ENCODE results near the gene ARHGEF26. TPM values are rescaled to one million over a fixed set of nuclear protein-coding genes. Genes with fewer than 3 reads are reported as not detected.
"Not testable (repeated sequence)": the region's sequence is repeated elsewhere in the genome, so short reads cannot be mapped to it uniquely, and the experiment has no call there.

The ARHGEF26 gene
- total RNA-seq, 1 donor from 2014 or later = not detected

- Mint-ChIP-seq H3K4me1 (no peaks in the 10 kb centered on the region), H3K27me3 (peaks cover 4% of the 10 kb centered on the region), H3K4me3 (no peak overlapping the region), H3K9me3 (peaks cover 3% of the 10 kb centered on the region), H3K36me3 (ENCODE audit: low read depth) (no peaks in the 10 kb centered on the region), H3K27ac (no peak overlapping the region)
- DNase-seq = no peak
- intact Hi-C loops (cut with micrococcal nuclease) = no loop called here
- ChIA-PET POLR2A (no interaction called here), CTCF (no interaction called here)
- no peak for TF ChIP-seq CTCF (IDR thresholded peaks at IDR 0.05)
- no peak for ATAC-seq (ENCODE audit: low read depth)
Measured at GRCh38 chr3:154085799-154086198, 35.4 kb upstream of the ARHGEF26 start.

GRCh38 chr3:154086286-154086685, 34.9 kb upstream of the ARHGEF26 start:
- TF ChIP-seq CTCF (IDR thresholded peaks at IDR 0.05) = no peak
- ChIA-PET CTCF (no interaction called here), POLR2A (no interaction called here)
- Mint-ChIP-seq H3K4me3 (no peak overlapping the region), H3K9me3 (peaks cover 3% of the 10 kb centered on the region), H3K36me3 (ENCODE audit: low read depth) (no peaks in the 10 kb centered on the region), H3K27ac (no peak overlapping the region), H3K4me1 (no peaks in the 10 kb centered on the region), H3K27me3 (peaks cover 4% of the 10 kb centered on the region)
- ATAC-seq (ENCODE audit: low read depth) = no peak
- intact Hi-C loops (cut with micrococcal nuclease) = no loop called here
- DNase-seq = no peak

GRCh38 chr3:154087756-154088480, 33.3 kb upstream of the ARHGEF26 start:
- H3K36me3 Mint-ChIP-seq (ENCODE audit: low read depth); intact Hi-C loops (cut with micrococcal nuclease); POLR2A ChIA-PET; H3K4me1 Mint-ChIP-seq; H3K4me3 Mint-ChIP-seq; H3K27ac Mint-ChIP-seq; H3K27me3 Mint-ChIP-seq; H3K9me3 Mint-ChIP-seq; CTCF ChIA-PET; DNase-seq; ATAC-seq (ENCODE audit: low read depth): not testable (repeated sequence)

- POLR2A ChIA-PET = no interaction called here
- intact Hi-C loops (cut with micrococcal nuclease) = no loop called here
- Mint-ChIP-seq H3K4me3 (no peak overlapping the region), H3K4me1 (no peaks in the 10 kb centered on the region), H3K36me3 (ENCODE audit: low read depth) (no peaks in the 10 kb centered on the region), H3K9me3 (no peaks in the 10 kb centered on the region), H3K27ac (no peak overlapping the region), H3K27me3 (peaks cover 4% of the 10 kb centered on the region)
- DNase-seq (no peak), ATAC-seq (ENCODE audit: low read depth) (no peak)
- CTCF ChIA-PET = interaction anchor here (1.2 kb wide), 1 partner anchor 11 kb away, joined by 3 read pairs; no protein-coding TSS in a partner anchor
- TF ChIP-seq CTCF (IDR thresholded peaks at IDR 0.05) = no peak
Measured at GRCh38 chr3:154089421-154090420, 31.5 kb upstream of the ARHGEF26 start.

GRCh38 chr3:154094051-154094450, 27.1 kb upstream of the ARHGEF26 start:
- no peak overlapping the region for H3K4me3 Mint-ChIP-seq
- intact Hi-C loops (cut with micrococcal nuclease) = no loop called here
- POLR2A ChIA-PET = no interaction called here
- no peak for TF ChIP-seq CTCF (IDR thresholded peaks at IDR 0.05)
- no peaks in the 10 kb centered on the region for H3K36me3 Mint-ChIP-seq (ENCODE audit: low read depth)
- no peak for DNase-seq
- H3K4me1 Mint-ChIP-seq = no peaks in the 10 kb centered on the region
- CTCF ChIA-PET = interaction anchor here (0.6 kb wide), 1 partner anchor 81 kb away, joined by 3 read pairs; no protein-coding TSS in a partner anchor
- no peaks in the 10 kb centered on the region for H3K9me3 Mint-ChIP-seq
- no peak for ATAC-seq (ENCODE audit: low read depth)
- no peak overlapping the region for H3K27ac Mint-ChIP-seq
- H3K27me3 Mint-ChIP-seq = no peaks in the 10 kb centered on the region

Measured in activated B cell treated with CpG ODN at 0.5 μM for 24 hours (primary cell).